Heart left ventricle (tissue), 16 donors: ENCODE data around the gene OSM. TPM values are rescaled to one million over a fixed set of nuclear protein-coding genes. Genes with fewer than 3 reads are reported as not detected.

Experiments
- ATAC-seq, 4 donors: fragments of 200-7000 bp; cut with Tn5 transposase; one replicate each; pipeline ENCODE4 v1.9.1; 2020 to 2022; ENCODE audit warnings: moderate library complexity in 4 of 4, mild to moderate bottlenecking in 3 of 4, moderate number of reproducible peaks in 1 of 4
- DNase-seq, 5 donors: peaks; one replicate each; pipeline ENCODE4 v3.0.0-alpha.2; 2020
- H3K27ac ChIP-seq, 12 donors: fragments of 200-600 bp; sonication (generic) in 4 of 12; one replicate each; pipeline versions ENCODE4 v1.5.0 to v1.8.0; 2016 to 2022; ENCODE audit warnings: mild to moderate bottlenecking in 2 of 12
- H3K27me3 ChIP-seq, 9 donors: fragments of 200-600 bp; sonication (generic) in 2 of 9; one replicate each; pipeline versions ENCODE4 v1.5.1 to v1.8.0; 2016 to 2022; ENCODE audit warnings: mild to moderate bottlenecking in 3 of 9
- H3K36me3 ChIP-seq, 9 donors: fragments of 200-600 bp; sonication (generic) in 2 of 9; one replicate each; pipeline versions ENCODE4 v1.5.0 to v1.8.0; 2018 to 2022; ENCODE audit warnings: mild to moderate bottlenecking in 2 of 9
- H3K4me1 ChIP-seq, 12 donors: fragments of 200-600 bp; sonication (generic) in 4 of 12; one replicate each; pipeline versions ENCODE4 v1.5.0 to v1.8.0; 2016 to 2022; ENCODE audit warnings: mild to moderate bottlenecking in 3 of 12
- H3K4me3 ChIP-seq, 12 donors: fragments of 200-600 bp; sonication (generic) in 4 of 12; one replicate each; pipeline versions ENCODE4 v1.5.0 to v1.8.0; 2017 to 2022; ENCODE audit warnings: mild to moderate bottlenecking in 9 of 12, moderate library complexity in 4 of 12
- H3K9me3 ChIP-seq, 12 donors: fragments of 200-600 bp; sonication (generic) in 4 of 12; one replicate each; pipeline versions ENCODE4 v1.5.0 to v1.8.0; 2016 to 2022; ENCODE audit warnings: mild to moderate bottlenecking in 1 of 12
- POLR2A ChIP-seq, 2 donors: fragments of 450-650 bp; IDR thresholded peaks; one replicate each; pipeline ENCODE4 v1.6.1; 2017; ENCODE audit warnings: antibody characterized with exemption in 2 of 2, mild to moderate bottlenecking in 2 of 2, moderate library complexity in 2 of 2
- WGBS, 4 donors: extraction: QIAGEN DNeasy Blood & Tissue Kit in 2 of 4; methylation state at CpG; one replicate each; pipeline versions ENCODE4 v1.1.5 to v1.1.7; 2013 to 2018; 5-methylcytosine and 5-hydroxymethylcytosine counted together
- intact Hi-C, 10 donors: fragments of 100-400 bp; cut with DNase I; formaldehyde crosslinking; loops; one replicate each; pipeline versions ENCODE4 v1.11.1 to v1.14.2; 2022
- polyA plus RNA-seq, 2 donors: library from polyadenylated mRNA; stranded (reverse); fragments of 200-250 nt; gene quantifications; one replicate each; pipeline ENCODE4 v1.2.3, GENCODE V29; 2013
- total RNA-seq, 9 donors: library from RNA; depleted of rRNA in 2 of 9; stranded (reverse); fragments of >200 nt in 2 of 9; fragmentation: NEBNext Ultra II Directional in 3 of 9; extraction: Animal tissue kit (Norgen Biotek cat#: 25700) in 3 of 9; gene quantifications; one replicate each; pipeline versions ENCODE4 v1.1.0 to v1.2.4, GENCODE V29; 2016 to 2023
- TF ChIP-seq, protein P1 (sequence below), 12 donors: fragments of 200-600 bp; sonication (generic) in 4 of 12; IDR thresholded peaks; one replicate each; pipeline versions ENCODE4 v1.5.0 to v1.8.0; 2018 to 2022; ENCODE audit warnings: antibody characterized with exemption in 12 of 12, mild to moderate bottlenecking in 5 of 12
- donor health status: ischemic (EF 13 %, LVEDD 7.1; RV severe dilation, severe dysfunction).
- donor health status: healthy with polysubstance abuse.
- donor health status: DM: no; HTN: yes; CAD: no.
- donor health status: DM: no; HTN: no; CAD: no.
- donor health status: ischemic (EF 25% LVEDD 6.9; RV normal size, moderate dysfunction).
- donor health status: ischemic (EF 25% LVEDD 5.7; RV mildly dilated, moderate dysfunction).
- donor health status: healthy.
- donor health status: DM: yes; HTN: yes; CAD: no.
- donor health status: ischemic (EF 35%, LVEDD 5.7; RV mildly dilated, moderate dysfunction).
- donor health status: nonischemic (EF 11% LVEDD 7.7; RV severe dilation, severe dysfunction).
- donor health status: DM: yes; HTN: yes; CAD: no.
- donor health status: PGD.
- donor health status: ischemic (EF 29% LVEDD 5.4; RV normal size, mild dysfunction).
- donor health status: nonischemic (EF 23%, LVEDD 6.1; RV moderate dilation, normal function).

OSM gene
- total and polyA plus RNA-seq, 11 donors = 0.17 to 5.0 (median 0.27) TPM; not detected in 2

- intact Hi-C loops = loop anchor here in 1 of 10 donors (5.0 kb wide), 1 partner anchor 102 kb away; no protein-coding TSS in a partner anchor
- peaks cover 0 to 89% (median 7%) of the 10 kb centered on the region in 12 donors for H3K4me1 ChIP-seq
Observed at GRCh38 chr22:30275625-30276024, 9.0 kb upstream of the OSM start.

DNA sequence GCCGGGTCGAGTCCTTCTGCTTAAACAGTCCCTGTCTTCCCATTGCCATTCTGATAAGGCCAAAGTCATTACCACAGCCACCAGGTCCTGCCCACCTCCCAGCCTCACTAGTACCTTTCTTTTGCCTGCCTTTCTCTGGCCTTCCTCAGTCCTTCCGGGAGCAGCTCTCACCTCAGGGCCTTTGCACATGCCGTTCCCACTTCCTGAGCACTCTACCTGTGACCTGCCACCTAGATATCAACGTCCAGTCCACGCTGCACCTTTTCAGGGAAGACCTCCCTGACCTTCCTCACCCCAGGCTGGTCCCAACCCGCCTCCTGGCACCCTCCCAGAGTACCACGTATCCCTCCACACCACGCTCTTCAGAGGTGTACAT is 7.8 kb upstream of the OSM start:
- TF ChIP-seq, protein P1, sequence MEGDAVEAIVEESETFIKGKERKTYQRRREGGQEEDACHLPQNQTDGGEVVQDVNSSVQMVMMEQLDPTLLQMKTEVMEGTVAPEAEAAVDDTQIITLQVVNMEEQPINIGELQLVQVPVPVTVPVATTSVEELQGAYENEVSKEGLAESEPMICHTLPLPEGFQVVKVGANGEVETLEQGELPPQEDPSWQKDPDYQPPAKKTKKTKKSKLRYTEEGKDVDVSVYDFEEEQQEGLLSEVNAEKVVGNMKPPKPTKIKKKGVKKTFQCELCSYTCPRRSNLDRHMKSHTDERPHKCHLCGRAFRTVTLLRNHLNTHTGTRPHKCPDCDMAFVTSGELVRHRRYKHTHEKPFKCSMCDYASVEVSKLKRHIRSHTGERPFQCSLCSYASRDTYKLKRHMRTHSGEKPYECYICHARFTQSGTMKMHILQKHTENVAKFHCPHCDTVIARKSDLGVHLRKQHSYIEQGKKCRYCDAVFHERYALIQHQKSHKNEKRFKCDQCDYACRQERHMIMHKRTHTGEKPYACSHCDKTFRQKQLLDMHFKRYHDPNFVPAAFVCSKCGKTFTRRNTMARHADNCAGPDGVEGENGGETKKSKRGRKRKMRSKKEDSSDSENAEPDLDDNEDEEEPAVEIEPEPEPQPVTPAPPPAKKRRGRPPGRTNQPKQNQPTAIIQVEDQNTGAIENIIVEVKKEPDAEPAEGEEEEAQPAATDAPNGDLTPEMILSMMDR (IDR thresholded peaks at IDR 0.05) = no peak
- no peak for TF ChIP-seq POLR2A (IDR thresholded peaks at IDR 0.05)
- DNase-seq (no peak), ATAC-seq (no peak)
- Histone ChIP-seq H3K36me3 (no peaks in the 10 kb centered on the region), H3K4me3 (no peak overlapping the region), H3K9me3 (no peaks in the 10 kb centered on the region), H3K27me3 (no peaks in the 10 kb centered on the region), H3K27ac (no peak overlapping the region), H3K4me1 (peaks cover 0 to 86% (median 7%) of the 10 kb centered on the region in 12 donors)
- intact Hi-C loops = no loop called here
- WGBS, 4 donors = 77 to 94% (median 90%) methylated on average over 9 of the region's 9 CpGs

More at GRCh38 chr22:30275625-30276024, 9.0 kb upstream of the OSM start:
- TF ChIP-seq, protein P1 (IDR thresholded peaks at IDR 0.05) = no peak
- H3K27ac ChIP-seq = peak overlapping the region in 1 of 12 donors; percentile 37
- ATAC-seq (no peak), DNase-seq (no peak)
- H3K4me3 ChIP-seq = no peak overlapping the region
- 63 to 75% (median 69%) methylated on average over 8 of the region's 8 CpGs for WGBS, 4 donors
- no peaks in the 10 kb centered on the region for H3K9me3 ChIP-seq
- H3K36me3 ChIP-seq = no peaks in the 10 kb centered on the region
- no peaks in the 10 kb centered on the region for H3K27me3 ChIP-seq

GRCh38 chr22:30273711-30274436 is 7.2 kb upstream of the OSM start:
- Histone ChIP-seq H3K27ac (no peak overlapping the region), H3K27me3 (no peaks in the 10 kb centered on the region), H3K4me1 (peaks cover 0 to 81% (median 7%) of the 10 kb centered on the region in 12 donors), H3K4me3 (no peak overlapping the region), H3K36me3 (no peaks in the 10 kb centered on the region), H3K9me3 (no peaks in the 10 kb centered on the region)
- DNase-seq = no peak
- 54 to 67% (median 60%) methylated on average over 10 of the region's 10 CpGs for WGBS, 4 donors
- no peak for TF ChIP-seq POLR2A (IDR thresholded peaks at IDR 0.05)
- TF ChIP-seq, protein P1 (IDR thresholded peaks at IDR 0.05) = no peak
- ATAC-seq = no peak
- intact Hi-C loops = no loop called here

- no peak overlapping the region for H3K4me3 ChIP-seq
- ATAC-seq = no peak
- 81 to 86% (median 82%) methylated on average over 14 to 16 of the region's 16 CpGs for WGBS, 4 donors
- H3K27ac ChIP-seq = no peak overlapping the region
- TF ChIP-seq, protein P1 (IDR thresholded peaks at IDR 0.05) = no peak
- H3K4me1 ChIP-seq = peaks cover 0 to 79% (median 4%) of the 10 kb centered on the region in 12 donors
- H3K27me3 ChIP-seq = no peaks in the 10 kb centered on the region
- no peaks in the 10 kb centered on the region for H3K9me3 ChIP-seq
- intact Hi-C loops = no loop called here
- H3K36me3 ChIP-seq = no peaks in the 10 kb centered on the region
- no peak for DNase-seq
Observed at GRCh38 chr22:30272781-30273601, 6.3 kb upstream of the OSM start.
